H1 (cell line): ENCODE data around the gene SLIT2. TPM values are rescaled to one million over a fixed set of nuclear protein-coding genes. Genes with fewer than 3 reads are reported as not detected.

ENCODE experiments used
- CTCF ChIA-PET: fragments of 300-600 bp; sonication (Branson Sonifier 250); formaldehyde crosslinking; loops from one replicate; lab custom pipeline; 2021; ENCODE audit not compliant: partially characterized antibody; lab: Charles Lee
- POLR2A ChIA-PET: fragments of 300-600 bp; sonication (Branson Sonifier 250); formaldehyde crosslinking; loops from one replicate; lab custom pipeline; 2021; ENCODE audit warnings: inconsistent platforms; ENCODE audit not compliant: partially characterized antibody; lab: Charles Lee
- DNase-seq, 2 experiments: peaks; one replicate each; pipeline versions ENCODE4 v3.0.0 to v3.0.0-alpha.2; 2010 to 2022; ENCODE audit warnings: low spot score in 2 of 2, low read depth in 1 of 2, mixed read lengths in 1 of 2
- FAIRE-seq: peaks from 2 replicates; lab custom pipeline; 2011; peaks lifted over from hg19 to GRCh38; lab: Jason Lieb, UNC
- H2AFZ ChIP-seq: 2 replicates; pipeline ENCODE4 v1.8.1; 2012; ENCODE audit warnings: low read length, inconsistent platforms
- H2AK5ac ChIP-seq: 2 replicates; pipeline ENCODE4 v1.6.1; 2013; ENCODE audit warnings: low read depth, low read length
- H2BK120ac ChIP-seq: replicated peaks from 2 replicates; pipeline ENCODE3; 2013; ENCODE audit warnings: low read depth, low read length, inconsistent platforms
- H2BK12ac ChIP-seq: 2 replicates; pipeline ENCODE4 v1.6.1; 2013; ENCODE audit warnings: low read depth, low read length
- H2BK15ac ChIP-seq: 2 replicates; pipeline ENCODE4 v1.6.1; 2013; ENCODE audit warnings: low read length
- H2BK20ac ChIP-seq: 2 replicates; pipeline ENCODE4 v1.6.1; 2013; ENCODE audit warnings: low read length
- H2BK5ac ChIP-seq: 2 replicates; pipeline ENCODE4 v1.6.1; 2013; ENCODE audit warnings: low read depth, low read length
- H3K14ac ChIP-seq: 2 replicates; pipeline ENCODE4 v1.6.1; 2013; ENCODE audit warnings: inconsistent platforms; ENCODE audit not compliant: insufficient read length
- H3K18ac ChIP-seq: 2 replicates; pipeline ENCODE4 v1.6.1; 2013; ENCODE audit warnings: low read length; ENCODE audit errors: extremely low read depth
- H3K23ac ChIP-seq: 2 replicates; pipeline ENCODE4 v1.6.1; 2013; ENCODE audit warnings: inconsistent platforms; ENCODE audit not compliant: insufficient read length
- H3K23me2 ChIP-seq: 2 replicates; pipeline ENCODE4 v1.6.1; 2013; ENCODE audit warnings: low read depth, low read length
- H3K27ac ChIP-seq: 2 replicates; pipeline ENCODE4 v1.6.1; 2011; ENCODE audit warnings: low read depth, low read length, inconsistent platforms
- H3K27me3 ChIP-seq, 4 experiments: replicated peaks in 1 of 4; 1 replicate in 1 of 4; 2 replicates in 3 of 4; pipeline versions ENCODE4 v1.6.1 to v1.8.1; 2011 to 2013; ENCODE audit warnings: low read length in 3 of 4, mild to moderate bottlenecking in 3 of 4, inconsistent platforms in 2 of 4, mixed read lengths in 2 of 4, moderate library complexity in 1 of 4; ENCODE audit not compliant: control insufficient read depth in 3 of 4, insufficient read depth in 3 of 4; ENCODE audit errors: extremely low read depth in 1 of 4
- H3K36me3 ChIP-seq, 4 experiments: 2 replicates each; pipeline versions ENCODE4 v1.6.1 to v1.8.1; 2011 to 2013; ENCODE audit warnings: mild to moderate bottlenecking in 4 of 4, low read length in 3 of 4, moderate library complexity in 2 of 4, control low read depth in 1 of 4, inconsistent platforms in 1 of 4; ENCODE audit not compliant: insufficient read depth in 4 of 4, control insufficient read depth in 2 of 4
- H3K4ac ChIP-seq: replicated peaks from 2 replicates; pipeline ENCODE3; 2013; ENCODE audit warnings: low read length, low read depth, mixed read lengths, inconsistent platforms; ENCODE audit not compliant: insufficient read length
- H3K4me1 ChIP-seq, 4 experiments: replicated peaks in 1 of 4; 1 replicate in 1 of 4; 2 replicates in 3 of 4; pipeline versions ENCODE4 v1.6.1 to v1.8.1; 2011 to 2013; ENCODE audit warnings: low read length in 3 of 4, inconsistent platforms in 2 of 4, mixed read lengths in 1 of 4; ENCODE audit not compliant: insufficient read depth in 4 of 4, control insufficient read depth in 3 of 4
- H3K4me2 ChIP-seq, 2 experiments: 2 replicates each; pipeline versions ENCODE4 v1.6.1 to v1.8.1; 2011 to 2013; ENCODE audit warnings: low read depth in 2 of 2, low read length in 2 of 2, control low read depth in 1 of 2, inconsistent platforms in 1 of 2, mild to moderate bottlenecking in 1 of 2; ENCODE audit not compliant: insufficient read depth in 1 of 2
- H3K4me3 ChIP-seq, 4 experiments: fragments of 200-600, 300-600 bp in 1 of 4; sonication (generic), shearing (Covaris generic), sonication (Bioruptor Twin) in 1 of 4; 2 replicates each; pipeline versions ENCODE4 v1.5.1 to v1.8.1; 2011 to 2016; ENCODE audit warnings: low read length in 4 of 4, low read depth in 3 of 4, control low read depth in 2 of 4, inconsistent platforms in 2 of 4, mild to moderate bottlenecking in 2 of 4, mixed read lengths in 1 of 4, moderate library complexity in 1 of 4; ENCODE audit not compliant: insufficient read depth in 2 of 4; ENCODE audit errors: extremely low read depth in 1 of 4
- H3K56ac ChIP-seq: replicated peaks from 2 replicates; pipeline ENCODE3; 2013; ENCODE audit warnings: low read depth, mild to moderate bottlenecking, mixed read lengths, low read length, inconsistent platforms; ENCODE audit not compliant: insufficient read length
- H3K79me1 ChIP-seq: 2 replicates; pipeline ENCODE4 v1.6.1; 2013; ENCODE audit warnings: low read depth, low read length, control low read depth
- H3K79me2 ChIP-seq, 2 experiments: 2 replicates each; pipeline versions ENCODE4 v1.6.1 to v1.8.1; 2012 to 2013; ENCODE audit warnings: low read length in 2 of 2, mild to moderate bottlenecking in 2 of 2, inconsistent platforms in 1 of 2; ENCODE audit not compliant: insufficient read depth in 2 of 2, control insufficient read depth in 1 of 2
- H3K9ac ChIP-seq, 4 experiments: replicated peaks in 1 of 4; 1 replicate in 1 of 4; 2 replicates in 3 of 4; pipeline versions ENCODE4 v1.6.1 to v1.8.1; 2011 to 2013; ENCODE audit warnings: low read depth in 3 of 4, low read length in 3 of 4, control low read depth in 2 of 4, mild to moderate bottlenecking in 2 of 4, moderate library complexity in 2 of 4, inconsistent platforms in 1 of 4; ENCODE audit errors: extremely low read depth in 1 of 4
- H3K9me3 ChIP-seq, 2 experiments: 2 replicates each; pipeline versions ENCODE4 v1.6.1 to v1.8.1; 2012 to 2013; ENCODE audit warnings: mild to moderate bottlenecking in 2 of 2, moderate library complexity in 2 of 2, control low read depth in 1 of 2, inconsistent platforms in 1 of 2, low read depth in 1 of 2, low read length in 1 of 2, mixed read lengths in 1 of 2; ENCODE audit not compliant: insufficient read depth in 2 of 2
- H4K20me1 ChIP-seq, 2 experiments: replicated peaks in 1 of 2; 2 replicates each; pipeline versions ENCODE3 to v1.8.1; 2011 to 2013; ENCODE audit warnings: inconsistent platforms in 2 of 2, low read length in 2 of 2, mild to moderate bottlenecking in 1 of 2; ENCODE audit not compliant: insufficient read depth in 2 of 2, control insufficient read depth in 1 of 2
- H4K5ac ChIP-seq: 2 replicates; pipeline ENCODE4 v1.6.1; 2013; ENCODE audit warnings: low read length, low read depth, mixed read lengths, inconsistent platforms; ENCODE audit not compliant: insufficient read length
- H4K8ac ChIP-seq: 2 replicates; pipeline ENCODE4 v1.8.0; 2013; ENCODE audit warnings: mild to moderate bottlenecking, moderate library complexity, low read length, inconsistent platforms; ENCODE audit not compliant: insufficient read depth; ENCODE audit errors: extremely low read depth
- H4K91ac ChIP-seq: replicated peaks from 2 replicates; pipeline ENCODE3; 2013; ENCODE audit warnings: low read length, mixed read lengths, inconsistent platforms; ENCODE audit not compliant: insufficient read length
- CBX8 ChIP-seq: fragments of 300-800, 300-1000 bp; sonication (generic); IDR thresholded peaks from 2 replicates; pipeline ENCODE4 v1.7.1; 2016; ENCODE audit warnings: low read depth, low read length, borderline replicate concordance
- MAFK ChIP-seq: IDR thresholded peaks from 2 replicates; pipeline ENCODE4 v1.6.1; 2012; ENCODE audit warnings: low read depth, mild to moderate bottlenecking, improper control_type of control experiment, low read length
- RFX5 ChIP-seq: IDR thresholded peaks from 2 replicates; pipeline ENCODE4 v1.6.1; 2011; ENCODE audit warnings: low read depth, low read length, improper control_type of control experiment, borderline replicate concordance
- SP2 ChIP-seq: IDR thresholded peaks from 2 replicates; pipeline ENCODE4 v1.6.1; 2012; ENCODE audit warnings: mild to moderate bottlenecking, low read length, inconsistent platforms
- WGBS, 2 experiments: shearing (Covaris generic) in 1 of 2; methylation state at CpG; one replicate each; pipeline versions ENCODE4 v1.1.6 to v1.1.7; 2013 to 2015; ENCODE audit warnings: low lambda C conversion rate in 2 of 2, mixed read lengths in 2 of 2, inconsistent platforms in 1 of 2, low coverage in 1 of 2, missing lambda C conversion rate in 1 of 2; ENCODE audit not compliant: insufficient replicate concordance in 2 of 2, insufficient coverage in 1 of 2, insufficient read length in 1 of 2; ENCODE audit errors: extremely low coverage in 1 of 2, missing lambda C conversion rate in 1 of 2; 5-methylcytosine and 5-hydroxymethylcytosine counted together
- polyA plus RNA-seq, 7 experiments: library from polyadenylated mRNA; depleted of rRNA in 3 of 7; stranded (reverse) in 5 of 7; unstranded in 2 of 7; fragments of >200 nt in 5 of 7; fragments of 200-250 nt in 2 of 7; gene quantifications; 1 replicate in 5 of 7; 2 replicates in 1 of 7; 4 replicates in 1 of 7; pipeline versions ENCODE4 v1.2.1 to v1.2.3, GENCODE V29; 2011 to 2013; ENCODE audit warnings: missing spikeins in 2 of 7, mixed read lengths in 2 of 7
- total RNA-seq: library from RNA; stranded (reverse); fragmentation: NEBNext Ultra II Directional; extraction: Animal tissue kit (Norgen Biotek cat#: 25700); gene quantifications from 2 replicates; pipeline ENCODE4 v1.2.1, GENCODE V29; 2021

Gene SLIT2
- total and polyA plus RNA-seq, 2 of the 8 experiments (the other 6 are each of a cell fraction or from before 2014, with no cell fraction given), result 2.0 to 13.7 TPM

DNA sequence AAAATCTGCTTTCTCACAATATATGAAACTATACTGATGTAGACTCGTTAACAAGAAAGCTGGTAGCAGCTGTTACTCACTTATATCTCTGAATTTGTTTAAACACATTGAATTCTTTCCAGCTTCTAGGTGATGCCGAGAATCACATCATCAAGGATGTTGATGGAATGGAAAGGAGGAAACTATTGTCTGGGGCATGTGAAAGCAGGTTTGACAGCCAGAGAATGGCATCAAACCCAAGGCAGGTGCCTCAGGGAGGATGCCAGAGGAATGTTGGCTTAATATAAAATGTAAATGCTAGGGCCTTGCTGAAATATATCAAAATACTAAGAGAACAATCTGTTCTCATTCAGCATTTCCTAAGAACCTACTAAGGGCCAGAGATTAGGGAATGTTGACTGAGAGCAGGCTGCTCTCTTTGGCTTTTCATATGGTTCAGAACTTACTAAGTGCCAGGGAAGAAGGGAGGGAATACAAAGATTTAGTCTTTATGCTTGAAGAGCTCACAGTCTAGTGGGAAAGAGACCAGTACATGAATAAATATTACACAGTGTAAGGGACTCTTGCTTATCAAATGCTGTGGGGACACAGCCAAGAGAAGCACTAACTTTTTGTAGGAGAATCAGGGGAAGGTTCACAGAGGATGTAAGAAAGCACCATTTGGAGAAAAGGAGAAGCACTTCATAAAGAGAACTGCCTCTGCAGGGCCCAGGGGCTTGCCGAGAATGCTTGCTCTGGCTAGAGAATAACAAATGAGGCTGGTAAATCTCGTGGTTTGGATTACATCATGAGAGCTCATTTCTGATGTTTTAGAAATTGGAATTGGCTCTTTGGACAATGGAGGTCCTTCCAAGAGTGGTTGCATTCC is 14.7 kb downstream of the SLIT2 start:
- H2BK120ac ChIP-seq, result no peak overlapping the region
- H3K36me3 ChIP-seq, result no peaks in the 10 kb centered on the region
- H3K27ac ChIP-seq, result no peak overlapping the region
- H4K91ac ChIP-seq, result no peak overlapping the region
- H3K56ac ChIP-seq, result no peak overlapping the region
- H3K4me1 ChIP-seq, result no peaks in the 10 kb centered on the region
- WGBS, 2 experiments, result 88% methylated on average over 4 of the region's 4 CpGs; no CpG with 5 or more reads in 1 of the 2 experiments
- no peak overlapping the region for H2BK20ac ChIP-seq
- no peaks in the 10 kb centered on the region for H3K79me1 ChIP-seq
- no peaks in the 10 kb centered on the region for H3K23me2 ChIP-seq
- H3K4ac ChIP-seq, result no peak overlapping the region
- H3K9ac ChIP-seq, result no peak overlapping the region; a peak in 1 of 7 replicates
- H2BK5ac ChIP-seq, result no peak overlapping the region
- POLR2A ChIA-PET, result interaction anchor here (0.7 to 2.9 kb wide), 3 partner anchors 10 to 19 kb away, joined by 3 to 19 read pairs (median 4); partner anchors contain the start of gene SLIT2
- no peak overlapping the region for H2AK5ac ChIP-seq
- no peaks in the 10 kb centered on the region for H3K79me2 ChIP-seq
- 0 out of 2 replicates have a peak overlapping the region, but pooled peaks have one; percentile 10 for H2AFZ ChIP-seq
- H3K14ac ChIP-seq, result no peak overlapping the region
- FAIRE-seq, result no peak
- H3K23ac ChIP-seq, result no peak overlapping the region
- H3K4me2 ChIP-seq, result no peak overlapping the region
- H4K20me1 ChIP-seq, result no peaks in the 10 kb centered on the region
- no peak overlapping the region for H3K4me3 ChIP-seq
- no peak for DNase-seq
- no peak overlapping the region for H4K8ac ChIP-seq
- H2BK15ac ChIP-seq, result no peak overlapping the region
- H2BK12ac ChIP-seq, result no peak overlapping the region
- H3K18ac ChIP-seq, result no peak overlapping the region
- CTCF ChIA-PET, result interaction anchor here (1.3 to 1.5 kb wide), 2 partner anchors 11 to 13 kb away, joined by 3 to 5 read pairs; no protein-coding TSS in a partner anchor
- H3K9me3 ChIP-seq, result no peaks in the 10 kb centered on the region
- H4K5ac ChIP-seq, result no peak overlapping the region
- H3K27me3 ChIP-seq, result no peaks in the 10 kb centered on the region
- TF ChIP-seq RFX5, result no peak
- TF ChIP-seq MAFK, result no peak
- no peak for TF ChIP-seq CBX8
- no peak for TF ChIP-seq SP2
